Mesenteric fat pad (tissue), 1 donor: ENCODE measurements around the gene CCNL1. TPM values are rescaled to one million over a fixed set of nuclear protein-coding genes. Genes with fewer than 3 reads are reported as not detected.
"Not testable (repeated sequence)": the region's sequence is repeated elsewhere in the genome, so short reads cannot be mapped to it uniquely, and the experiment has no call there.

Source experiments
- DNase-seq: peaks from one replicate; pipeline ENCODE4 v3.0.0-alpha.2; 2020; ENCODE audit warnings: low spot score
- long read RNA-seq: library from polyadenylated mRNA; unstranded; transcript quantifications from one replicate; pipeline ENCODE4 v2.0.0, GENCODE V29; 2020
- total RNA-seq: library from RNA; stranded (reverse); fragmentation: NEBNext Ultra II Directional; extraction: Animal tissue kit (Norgen Biotek cat#: 25700); gene quantifications from one replicate; pipeline ENCODE4 v1.2.1, GENCODE V29; 2021
- donor health status: DM: yes; HTN: yes; CAD: no.

Gene CCNL1
- total RNA-seq: 315 TPM
- long read RNA-seq, transcript CCNL1-202 (11 exons, 2,388 nt): major isoform, 9 of 129 reads
- long read RNA-seq, partial matches to known transcripts: 65 of 129 reads
- long read RNA-seq, other reads (novel, unspliced or antisense): 44 of 129 reads

- DNase-seq: peak; percentile 99
Measured at GRCh38 chr3:157159762-157160657, at the start of gene CCNL1. Gene CCNL1, minus strand, starts transcription at chr3:157160147. Its CDS starts 53 bp downstream, at chr3:157160094.

DNA sequence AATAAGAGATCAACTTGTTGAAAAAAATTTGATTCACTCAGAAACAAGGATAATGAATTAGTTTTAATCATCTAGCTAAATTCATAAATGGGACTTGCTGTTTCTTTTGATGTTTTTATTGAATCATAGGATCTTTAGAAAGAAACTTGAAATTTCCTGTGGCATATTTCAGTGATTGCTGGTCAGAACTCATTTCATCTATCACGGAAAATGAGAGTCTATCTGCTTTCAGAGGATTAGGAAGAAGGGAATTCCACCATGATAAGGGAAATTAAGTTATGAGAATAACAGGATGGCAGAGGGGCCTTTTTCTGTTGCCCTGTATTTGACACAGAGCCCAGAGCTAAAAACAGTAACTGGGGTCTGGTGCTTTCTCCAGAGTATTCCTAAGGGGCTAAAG is 44.9 kb upstream of the CCNL1 start:
- DNase-seq: no peak

DNA sequence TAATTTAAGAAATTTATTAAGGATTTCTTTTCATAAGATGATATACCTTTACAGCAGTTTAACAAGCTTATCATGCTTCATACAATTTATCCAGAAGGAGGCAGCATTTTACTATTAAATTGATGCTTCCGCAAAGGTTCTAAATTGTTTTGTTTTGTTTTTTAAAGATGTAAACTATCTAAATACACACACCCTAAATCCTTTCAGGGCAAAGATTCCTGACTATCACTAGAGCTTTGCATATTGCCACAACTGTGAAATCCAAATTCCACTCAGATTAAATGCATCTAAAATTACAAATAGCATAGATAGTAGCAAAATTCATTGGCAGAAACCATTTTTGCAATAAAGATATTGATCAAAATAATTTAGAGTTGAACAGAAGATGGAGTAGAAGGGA is 44.5 kb upstream of the CCNL1 start:
- no peak for DNase-seq

DNA sequence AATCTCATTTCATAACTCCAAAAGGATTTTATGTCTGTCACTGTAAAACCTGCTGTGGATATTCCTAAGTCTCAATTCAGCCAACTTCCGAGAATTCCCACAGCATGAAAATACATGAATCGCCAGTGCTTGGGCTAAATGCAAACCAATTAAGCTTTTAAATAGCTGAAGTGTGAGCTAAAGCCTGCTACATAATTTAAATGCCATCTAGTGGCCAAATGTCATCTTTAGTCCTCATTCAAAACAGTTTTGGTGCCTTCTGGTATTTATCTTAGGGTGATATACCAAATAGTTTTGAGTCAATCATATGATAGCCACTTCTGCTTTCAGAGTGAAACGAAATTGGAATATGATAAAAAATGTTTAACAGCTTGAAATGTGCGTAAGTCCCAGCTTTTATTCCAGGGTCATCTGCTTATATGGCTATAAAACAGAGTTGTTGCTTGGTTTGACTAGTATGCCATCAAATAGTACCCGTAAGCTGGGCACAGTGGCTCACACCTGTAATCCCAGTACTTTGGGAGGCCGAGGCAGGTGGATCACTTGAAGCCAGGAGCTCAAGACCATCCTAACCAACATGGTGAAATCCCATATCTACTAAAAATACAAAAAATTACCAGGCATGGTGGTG is 41.8 kb upstream of the CCNL1 start:
- no peak for DNase-seq

- DNase-seq: no peak
Measured at GRCh38 chr3:157199841-157200240, 39.9 kb upstream of the CCNL1 start.

DNA sequence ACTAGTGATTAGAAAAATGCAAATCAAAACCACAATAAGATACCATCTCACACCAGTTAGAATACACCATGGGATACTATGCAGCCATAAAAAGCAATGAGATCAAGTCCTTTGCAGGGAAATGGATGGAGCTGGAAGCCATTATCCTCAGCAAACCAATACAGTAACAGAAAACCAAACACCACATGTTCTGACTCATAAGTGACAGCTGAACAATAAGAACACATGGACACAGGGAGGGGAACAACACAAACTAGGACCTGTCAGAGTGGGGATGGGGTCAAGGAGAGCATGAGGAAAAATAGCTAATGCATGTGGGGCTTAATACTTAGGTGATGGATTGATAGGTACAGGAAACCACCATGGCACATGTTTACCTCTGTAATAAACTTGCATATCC is 36.0 kb upstream of the CCNL1 start:
- no peak for DNase-seq

DNA sequence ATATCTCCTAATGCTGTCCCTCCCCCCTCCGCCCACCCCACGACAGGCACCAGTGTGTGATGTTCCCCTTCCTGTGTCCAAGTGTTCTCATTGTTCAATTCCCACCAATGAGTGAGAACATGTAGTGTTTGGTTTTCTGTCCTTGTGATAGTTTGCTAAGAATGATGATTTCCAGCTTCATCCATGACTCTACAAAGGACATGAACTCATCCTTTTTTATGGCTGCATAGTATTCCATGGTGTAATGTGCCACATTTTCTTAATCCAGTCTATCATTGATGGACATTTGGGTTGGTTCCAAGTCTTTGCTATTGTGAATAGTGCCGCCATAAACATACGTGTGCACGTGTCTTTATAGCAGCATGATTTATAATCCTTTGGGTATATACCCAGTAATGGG is 31.2 kb upstream of the CCNL1 start:
- not testable (repeated sequence) for DNase-seq

DNA sequence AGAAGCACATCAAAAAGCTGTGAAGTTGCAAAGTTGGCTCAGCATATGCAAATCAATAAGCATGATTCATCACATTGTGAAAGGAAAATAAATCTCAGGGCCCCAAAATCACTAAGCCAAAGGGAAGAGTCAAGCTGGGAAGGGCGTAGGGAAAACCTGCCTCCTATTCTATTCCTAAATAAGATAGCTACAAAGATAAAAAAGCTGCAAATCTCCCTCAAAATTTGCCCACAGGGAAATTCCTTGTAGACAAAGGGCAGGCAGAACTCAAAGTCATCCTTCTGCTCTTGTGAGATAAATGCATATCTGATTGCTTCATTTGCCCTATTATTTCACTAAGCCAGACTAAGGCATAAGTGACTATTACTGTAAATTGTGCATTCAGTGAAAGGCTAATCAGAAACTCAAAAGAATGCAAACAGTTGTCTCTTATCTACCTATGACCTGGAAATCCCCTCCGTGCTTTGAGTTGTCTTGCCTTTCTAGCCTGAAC is 30.5 kb upstream of the CCNL1 start:
- no peak for DNase-seq

- no peak for DNase-seq
Measured at GRCh38 chr3:157188391-157188790, 28.4 kb upstream of the CCNL1 start.

- DNase-seq: no peak
Measured at GRCh38 chr3:157182879-157183278, 22.9 kb upstream of the CCNL1 start.

GRCh38 chr3:157180262-157180661 is 20.3 kb upstream of the CCNL1 start:
- DNase-seq: no peak

DNA sequence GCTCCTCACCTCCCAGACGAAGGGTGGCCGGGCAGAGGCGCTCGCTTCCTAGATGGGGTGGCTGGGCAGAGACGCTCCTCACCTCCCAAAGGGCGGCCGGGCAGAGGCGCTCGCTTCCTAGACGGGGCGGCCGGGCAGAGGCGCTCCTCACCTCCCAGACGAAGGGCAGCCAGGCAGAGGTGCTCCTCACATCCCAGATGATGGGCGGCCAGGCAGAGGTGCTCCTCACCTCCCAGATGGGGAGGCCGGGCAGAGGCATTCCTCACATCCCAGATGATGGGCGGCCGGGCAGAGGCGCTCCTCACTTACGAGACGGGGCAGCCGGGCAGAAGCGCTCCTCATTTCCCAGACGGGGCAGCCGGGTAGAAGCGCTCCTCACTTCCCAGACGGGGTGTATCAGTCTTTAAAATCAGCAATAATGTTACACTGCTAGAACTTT is 19.4 kb upstream of the CCNL1 start:
- no peak for DNase-seq

DNA sequence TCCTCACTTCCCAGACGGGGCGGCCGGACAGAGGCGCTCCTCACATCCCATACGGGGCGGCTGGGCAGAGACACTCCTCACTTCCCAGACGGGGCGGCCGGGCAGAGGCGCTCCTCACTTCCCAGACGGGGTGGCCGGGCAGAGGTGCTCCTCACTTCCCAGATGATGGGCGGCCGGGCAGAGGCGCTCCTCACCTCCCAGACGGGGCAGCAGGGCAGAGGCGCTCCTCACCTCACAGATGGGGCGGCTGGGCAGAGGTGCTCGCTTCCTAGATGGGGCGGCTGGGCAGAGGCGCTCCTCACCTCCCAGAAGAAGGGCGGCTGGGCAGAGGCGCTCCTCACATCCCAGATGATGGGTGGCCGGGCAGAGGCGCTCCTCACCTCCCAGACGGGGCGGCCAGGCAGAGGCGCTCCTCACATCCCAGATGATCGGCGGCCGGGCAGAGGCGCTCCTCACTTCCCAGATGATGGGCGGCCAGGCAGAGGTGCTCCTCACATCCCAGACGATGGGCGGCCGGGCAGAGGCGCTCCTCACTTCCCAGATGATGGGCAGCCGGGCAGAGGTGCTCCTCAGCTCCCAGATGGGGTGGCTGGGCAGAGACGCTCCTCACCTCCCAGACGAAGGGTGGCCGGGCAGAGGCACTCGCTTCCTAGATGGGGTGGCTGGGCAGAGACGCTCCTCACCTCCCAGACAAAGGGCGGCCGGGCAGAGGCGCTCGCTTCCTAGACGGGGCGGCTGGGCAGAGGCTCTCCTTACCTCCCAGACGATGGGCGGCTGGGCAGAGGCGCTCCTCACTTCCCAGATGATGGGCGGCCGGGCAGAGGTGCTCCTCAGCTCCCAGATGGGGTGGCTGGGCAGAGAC is 18.8 kb upstream of the CCNL1 start:
- DNase-seq: not testable (repeated sequence)

GRCh38 chr3:157177801-157178453 is 18.0 kb upstream of the CCNL1 start:
- not testable (repeated sequence) for DNase-seq

DNA sequence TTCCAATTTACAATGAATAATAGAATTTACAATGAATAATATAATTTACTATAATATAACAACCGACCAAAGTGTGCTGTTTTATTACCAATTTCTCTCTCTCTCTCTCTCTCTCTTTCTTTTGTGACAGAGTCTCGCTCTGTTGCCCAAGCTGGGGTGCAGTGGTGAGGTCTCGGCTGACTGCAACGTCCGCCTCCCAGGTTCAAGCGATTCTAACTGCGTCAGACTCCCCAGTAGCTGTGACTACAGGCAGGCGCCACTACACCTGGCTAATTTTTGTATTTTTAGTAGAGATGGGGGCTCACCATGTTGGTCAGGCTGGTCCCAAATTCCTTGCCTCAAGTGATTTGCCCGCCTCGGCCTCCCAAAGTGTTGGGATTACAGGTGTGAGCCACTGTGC is 17.0 kb upstream of the CCNL1 start:
- DNase-seq: no peak

GRCh38 chr3:157175691-157176507 is 16.0 kb upstream of the CCNL1 start:
- DNase-seq: peak; percentile 88

GRCh38 chr3:157174649-157175498 is 14.9 kb upstream of the CCNL1 start:
- DNase-seq: peak; percentile 100

- no peak for DNase-seq
Measured at GRCh38 chr3:157174290-157174648, 14.3 kb upstream of the CCNL1 start.

GRCh38 chr3:157173343-157173742 is 13.4 kb upstream of the CCNL1 start:
- not testable (repeated sequence) for DNase-seq
